B cell (primary cell): ENCODE data around the gene CCNB1IP1. TPM values are rescaled to one million over a fixed set of nuclear protein-coding genes. Genes with fewer than 3 reads are reported as not detected.

Experiments
- ATAC-seq: fragments of 200-7000 bp; cut with Tn5 transposase; one replicate; pipeline ENCODE4 v1.10.0; 2021; ENCODE audit warnings: low read depth, mild to moderate bottlenecking, moderate number of reproducible peaks, moderate library complexity
- CTCF ChIA-PET: fragments of 350-600 bp; sonication (Branson Sonifier 250); formaldehyde crosslinking; loops from one replicate; lab custom pipeline; 2021; ENCODE audit warnings: antibody characterized with exemption, inconsistent platforms; lab: Charles Lee
- POLR2A ChIA-PET: fragments of 350-600 bp; sonication (Branson Sonifier 250); formaldehyde crosslinking; loops from one replicate; lab custom pipeline; 2021; ENCODE audit warnings: antibody characterized with exemption; lab: Charles Lee
- DNase-seq: peaks from one replicate; pipeline ENCODE4 v3.0.0; 2013
- H2AFZ ChIP-seq: 2 replicates; pipeline ENCODE4 v1.6.1; 2012; ENCODE audit warnings: mild to moderate bottlenecking, low read depth, low read length; ENCODE audit not compliant: insufficient read depth, poor library complexity, severe bottlenecking
- H3K27ac ChIP-seq, 2 donors: 1 replicate in 1 of 2; 2 replicates in 1 of 2; pipeline ENCODE4 v1.5.1; 2012 to 2013; ENCODE audit warnings: low read length in 2 of 2, mild to moderate bottlenecking in 2 of 2, moderate library complexity in 1 of 2
- H3K27me3 ChIP-seq, 4 experiments: fragments of 200-600 bp in 1 of 4; sonication (generic) in 1 of 4; replicated peaks in 1 of 4; 1 replicate in 2 of 4; 2 replicates in 2 of 4; pipeline versions ENCODE4 v1.6.1 to v1.7.0; 2013 to 2016; ENCODE audit warnings: low read length in 3 of 4, mild to moderate bottlenecking in 2 of 4, mixed read lengths in 1 of 4, moderate library complexity in 1 of 4; ENCODE audit not compliant: insufficient read depth in 4 of 4, control insufficient read depth in 3 of 4; ENCODE audit errors: control extremely low read depth in 1 of 4
- H3K36me3 ChIP-seq, 2 experiments: replicated peaks in 1 of 2; 1 replicate in 1 of 2; 2 replicates in 1 of 2; pipeline versions ENCODE4 v1.6.1 to v1.7.1; 2013; ENCODE audit warnings: low read length in 1 of 2; ENCODE audit not compliant: insufficient read depth in 2 of 2, control insufficient read depth in 1 of 2; ENCODE audit errors: control extremely low read depth in 1 of 2, extremely low read depth in 1 of 2
- H3K4me1 ChIP-seq, 2 donors: fragments of 200-600 bp in 1 of 2; sonication (generic) in 1 of 2; 1 replicate in 1 of 2; 2 replicates in 1 of 2; pipeline versions ENCODE4 v1.5.1 to v1.6.1; 2013 to 2017; ENCODE audit warnings: low read length in 2 of 2; ENCODE audit not compliant: control insufficient read depth in 2 of 2, insufficient read depth in 2 of 2
- H3K4me2 ChIP-seq: replicated peaks from 2 replicates; pipeline ENCODE3; 2012; ENCODE audit warnings: mild to moderate bottlenecking, low read depth, low read length; ENCODE audit not compliant: poor library complexity, severe bottlenecking
- H3K4me3 ChIP-seq, 5 experiments: fragments of 200-600 bp in 1 of 5; sonication (generic) in 1 of 5; 1 replicate in 3 of 5; 2 replicates in 2 of 5; pipeline versions ENCODE4 v1.5.1 to v1.7.0; 2011 to 2016; ENCODE audit warnings: low read length in 4 of 5, mild to moderate bottlenecking in 4 of 5, low read depth in 2 of 5, control low read depth in 1 of 5, moderate library complexity in 1 of 5; ENCODE audit not compliant: insufficient read depth in 1 of 5; ENCODE audit errors: control extremely low read depth in 1 of 5, extremely low read depth in 1 of 5
- H3K79me2 ChIP-seq: fragments of 200-600 bp; sonication (generic); one replicate; pipeline ENCODE4 v1.6.0; 2016; ENCODE audit warnings: low read length; ENCODE audit not compliant: control insufficient read depth, insufficient read depth
- H3K9ac ChIP-seq: fragments of 200-600 bp; sonication (generic); 2 replicates; pipeline ENCODE4 v1.6.1; 2017; ENCODE audit warnings: mild to moderate bottlenecking, low read length, moderate library complexity
- H3K9me3 ChIP-seq, 3 donors: one replicate each; pipeline versions ENCODE4 v1.6.1 to v1.7.1; 2013; ENCODE audit warnings: low read length in 2 of 3; ENCODE audit not compliant: control insufficient read depth in 2 of 3, insufficient read depth in 1 of 3; ENCODE audit errors: control extremely low read depth in 1 of 3
- H4K20me1 ChIP-seq: 2 replicates; pipeline ENCODE4 v1.6.0; 2012; ENCODE audit warnings: mild to moderate bottlenecking, low read length; ENCODE audit not compliant: insufficient read depth, control insufficient read depth, poor library complexity, severe bottlenecking
- H3K27ac Mint-ChIP-seq: one replicate; pipeline ENCODE4 v1.8.0; 2021; ENCODE audit warnings: mixed read lengths
- H3K27me3 Mint-ChIP-seq: one replicate; pipeline ENCODE4 v1.8.0; 2021; ENCODE audit warnings: mixed read lengths
- H3K4me1 Mint-ChIP-seq: one replicate; pipeline ENCODE4 v1.8.0; 2021; ENCODE audit warnings: mixed read lengths
- H3K4me3 Mint-ChIP-seq: one replicate; pipeline ENCODE4 v1.8.0; 2021; ENCODE audit warnings: mixed read lengths
- H3K9me3 Mint-ChIP-seq: one replicate; pipeline ENCODE4 v1.8.0; 2022; ENCODE audit warnings: mixed read lengths; ENCODE audit not compliant: insufficient read depth
- EZH2 ChIP-seq: IDR thresholded peaks from 2 replicates; pipeline ENCODE4 v1.6.1; 2012; ENCODE audit warnings: borderline replicate concordance, low read depth, mild to moderate bottlenecking, moderate library complexity, low read length; ENCODE audit not compliant: insufficient read depth, poor library complexity, severe bottlenecking
- WGBS: methylation state at CpG from one replicate; pipeline ENCODE4 v1.1.5; 2013; ENCODE audit warnings: missing lambda C conversion rate; ENCODE audit not compliant: insufficient coverage; 5-methylcytosine and 5-hydroxymethylcytosine counted together
- intact Hi-C: fragments of 100-400 bp; cut with micrococcal nuclease; formaldehyde crosslinking; loops from one replicate; pipeline ENCODE4 v1.10.0; 2022
- polyA plus RNA-seq: library from polyadenylated mRNA; depleted of rRNA; stranded (reverse); fragments of >200 nt; gene quantifications from 2 replicates; pipeline ENCODE4 v1.2.3, GENCODE V29; 2012
- total RNA-seq, 2 donors: library from RNA; stranded (reverse); fragments of 120-200 nt in 1 of 2; gene quantifications; 1 replicate in 1 of 2; 2 replicates in 1 of 2; pipeline versions ENCODE4 v1.2.3 to v1.2.4, GENCODE V29; 2013 to 2022
- TF ChIP-seq, protein P1 (sequence below): fragments of 200-600 bp; IDR thresholded peaks from one replicate; pipeline ENCODE4 v1.8.0; 2022; ENCODE audit warnings: antibody characterized with exemption, mild to moderate bottlenecking

The CCNB1IP1 gene
- total and polyA plus RNA-seq, 2 donors (not counting 1 experiment from before 2014, with no cell fraction given) = 24.7 to 48.8 TPM

DNA sequence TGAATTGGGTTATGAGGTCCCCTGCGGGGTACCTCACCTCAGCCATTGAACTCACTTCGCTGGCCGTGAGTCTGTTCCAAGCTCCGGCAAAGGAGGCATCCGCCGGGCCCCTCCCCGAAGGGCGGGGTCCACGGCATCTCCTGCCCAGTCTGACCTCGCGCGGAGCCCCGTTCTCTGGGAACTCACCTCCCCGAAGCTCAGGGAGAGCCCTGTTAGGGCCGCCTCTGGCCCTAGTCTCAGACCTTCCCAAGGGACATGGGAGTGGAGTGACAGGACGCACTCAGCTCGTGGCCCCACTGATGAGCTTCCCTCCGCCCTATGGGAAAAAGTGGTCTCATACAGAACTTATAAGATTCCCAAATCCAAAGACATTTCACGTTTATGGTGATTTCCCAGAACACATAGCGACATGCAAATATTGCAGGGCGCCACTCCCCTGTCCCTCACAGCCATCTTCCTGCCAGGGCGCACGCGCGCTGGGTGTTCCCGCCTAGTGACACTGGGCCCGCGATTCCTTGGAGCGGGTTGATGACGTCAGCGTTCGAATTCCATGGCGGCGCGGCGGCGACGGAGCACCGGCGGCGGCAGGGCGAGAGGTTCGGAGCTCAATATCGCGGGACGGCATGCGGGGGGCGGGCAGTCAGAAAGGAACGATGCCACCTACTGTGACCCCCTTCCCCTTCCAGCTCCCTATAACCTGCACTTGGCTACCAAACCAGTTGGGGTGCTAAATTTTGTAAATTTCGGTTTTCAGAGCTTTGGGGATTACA lies 10.2 kb upstream of the CCNB1IP1 start, which contains the start of gene PARP2:
Gene PARP2 (plus strand): TSS at position 544 of the 770 bp plus-strand sequence. CDS start 7 bp downstream, at position 551.
- Mint-ChIP-seq H3K27ac (peak within 1 kb of the TSS; percentile 99), H3K27me3 (no peaks in the 10 kb centered on the region), H3K9me3 (no peaks in the 10 kb centered on the region), H3K4me3 (peak within 1 kb of the TSS; percentile 97), H3K4me1 (peaks cover 15% of the 10 kb centered on the region)
- Histone ChIP-seq H3K27me3 (no peaks in the 10 kb centered on the region), H3K9ac (peak within 1 kb of the TSS; percentile 92), H3K4me1 (peaks cover 6 to 10% of the 10 kb centered on the region in 2 donors), H4K20me1 (no peaks in the 10 kb centered on the region), H3K9me3 (peaks cover 0 to 3% (median 2%) of the 10 kb centered on the region in 3 donors), H3K4me3 (peak within 1 kb of the TSS; percentile 79 to 96 (median 88)), H3K36me3 (peaks cover 1 to 3% of the 10 kb centered on the region in 2 experiments), H3K79me2 (peaks cover 7% of the 10 kb centered on the region), H3K27ac (peak within 1 kb of the TSS; percentile 85 to 93), H2AFZ (peak within 1 kb of the TSS; percentile 83), H3K4me2 (peak within 1 kb of the TSS; percentile 70)
- peak; percentile 97 for DNase-seq
- intact Hi-C loops = loop anchor here (1.0 to 5.0 kb wide), 11 partner anchors 10 to 759 kb away; partner anchors contain the start of genes APEX1, CCNB1IP1, PIP4P1 and PNP
- TF ChIP-seq EZH2 = no peak
- TF ChIP-seq, protein P1, sequence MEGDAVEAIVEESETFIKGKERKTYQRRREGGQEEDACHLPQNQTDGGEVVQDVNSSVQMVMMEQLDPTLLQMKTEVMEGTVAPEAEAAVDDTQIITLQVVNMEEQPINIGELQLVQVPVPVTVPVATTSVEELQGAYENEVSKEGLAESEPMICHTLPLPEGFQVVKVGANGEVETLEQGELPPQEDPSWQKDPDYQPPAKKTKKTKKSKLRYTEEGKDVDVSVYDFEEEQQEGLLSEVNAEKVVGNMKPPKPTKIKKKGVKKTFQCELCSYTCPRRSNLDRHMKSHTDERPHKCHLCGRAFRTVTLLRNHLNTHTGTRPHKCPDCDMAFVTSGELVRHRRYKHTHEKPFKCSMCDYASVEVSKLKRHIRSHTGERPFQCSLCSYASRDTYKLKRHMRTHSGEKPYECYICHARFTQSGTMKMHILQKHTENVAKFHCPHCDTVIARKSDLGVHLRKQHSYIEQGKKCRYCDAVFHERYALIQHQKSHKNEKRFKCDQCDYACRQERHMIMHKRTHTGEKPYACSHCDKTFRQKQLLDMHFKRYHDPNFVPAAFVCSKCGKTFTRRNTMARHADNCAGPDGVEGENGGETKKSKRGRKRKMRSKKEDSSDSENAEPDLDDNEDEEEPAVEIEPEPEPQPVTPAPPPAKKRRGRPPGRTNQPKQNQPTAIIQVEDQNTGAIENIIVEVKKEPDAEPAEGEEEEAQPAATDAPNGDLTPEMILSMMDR = peak; percentile 22
- WGBS = under 1% methylated on average over 48 of the region's 50 CpGs
- ChIA-PET CTCF (interaction anchor here (0.7 to 5.5 kb wide), 19 partner anchors 10 to 746 kb away, joined by 3 to 88 read pairs (median 4); partner anchors contain the start of genes CCNB1IP1 and RNASE4), POLR2A (interaction anchor here (0.5 to 3.1 kb wide), 16 partner anchors 10 to 1094 kb away, joined by 3 to 19 read pairs (median 6); partner anchors contain the start of genes CCNB1IP1, PIP4P1, PNP and RNASE4)
- ATAC-seq = peak; percentile 81
